Left colon (tissue), 2 donors: ENCODE measurements around the gene HEPHL1. TPM values are rescaled to one million over a fixed set of nuclear protein-coding genes. Genes with fewer than 3 reads are reported as not detected.

Experiments
- ATAC-seq: fragments of 200-7000 bp; cut with Tn5 transposase; one replicate; pipeline ENCODE4 v1.9.1; 2020; ENCODE audit warnings: mild to moderate bottlenecking, moderate library complexity
- DNase-seq, 2 donors: peaks; one replicate each; pipeline ENCODE4 v3.0.0-alpha.2; 2020
- intact Hi-C, 2 donors: fragments of 100-400 bp; cut with DNase I in 1 of 2; cut with micrococcal nuclease in 1 of 2; formaldehyde crosslinking; loops; one replicate each; pipeline versions ENCODE4 v1.11.2 to v1.14.0; 2022; cut with DNase I, micrococcal nuclease
- total RNA-seq, 2 donors: library from RNA; stranded (reverse); fragmentation: NEBNext Ultra II Directional; extraction: Animal tissue kit (Norgen Biotek cat#: 25700); gene quantifications; one replicate each; pipeline ENCODE4 v1.2.1, GENCODE V29; 2021
- donor health status: DM: no; HTN: no; CAD: no.
- donor health status: DM: yes; HTN: yes; CAD: no.

The HEPHL1 gene
- total RNA-seq, 2 donors from 2014 or later: not detected

DNA sequence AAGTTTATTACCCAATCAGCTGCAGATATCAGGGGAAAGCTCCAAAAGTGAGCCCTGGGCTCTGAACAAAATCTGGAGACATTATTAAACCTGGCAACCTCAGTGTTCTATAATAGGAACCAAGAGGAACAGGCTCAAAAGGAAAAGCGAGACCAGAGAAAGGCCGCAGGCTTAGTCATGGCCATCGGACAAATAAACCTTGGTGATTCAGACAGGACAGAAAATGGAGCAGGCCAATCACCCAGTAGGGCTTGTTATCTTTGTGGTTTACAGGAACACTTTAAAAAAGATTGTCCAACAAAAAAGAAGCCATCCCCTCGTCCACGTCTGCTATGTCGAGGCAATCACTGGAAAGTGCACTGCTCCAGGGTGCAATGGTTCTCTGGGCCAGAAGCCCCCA lies 99.8 kb downstream of the HEPHL1 start:
- intact Hi-C loops: no loop called here
- ATAC-seq: no peak
- no peak for DNase-seq

DNA sequence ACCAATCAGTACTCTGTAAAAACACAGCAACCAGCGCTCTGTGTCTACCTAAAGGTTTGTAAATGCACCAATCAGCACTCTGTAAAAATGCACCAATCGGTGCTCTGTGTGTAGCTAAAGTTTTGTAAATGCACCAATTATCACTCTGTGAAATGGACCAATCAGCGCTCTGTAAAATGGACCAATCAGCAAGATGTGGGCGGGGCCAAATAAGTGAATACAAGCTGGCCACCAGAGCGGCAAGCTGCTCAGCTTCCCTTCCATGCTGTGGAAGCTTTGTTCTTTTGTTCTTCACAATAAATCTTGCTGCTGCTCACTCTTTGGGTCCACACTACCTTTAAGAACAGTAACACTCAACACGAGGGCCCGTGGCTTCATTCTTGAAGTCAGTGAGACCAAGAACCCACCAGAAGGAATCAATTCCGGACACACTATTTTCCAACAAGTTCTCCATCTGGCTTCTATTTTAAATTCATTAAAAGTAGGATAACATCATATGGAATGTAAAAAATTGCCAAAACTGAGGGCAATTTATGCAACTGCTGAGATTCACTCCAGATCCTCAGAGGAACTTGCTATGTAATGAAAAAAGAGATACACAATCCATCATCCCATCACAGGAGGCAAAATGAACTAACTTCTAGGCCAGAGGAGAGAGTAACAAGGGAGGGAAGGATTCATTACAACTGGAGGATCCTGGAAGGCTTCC lies 104.4 kb downstream of the HEPHL1 start:
- no peak for DNase-seq
- ATAC-seq: no peak
- intact Hi-C loops: no loop called here

DNA sequence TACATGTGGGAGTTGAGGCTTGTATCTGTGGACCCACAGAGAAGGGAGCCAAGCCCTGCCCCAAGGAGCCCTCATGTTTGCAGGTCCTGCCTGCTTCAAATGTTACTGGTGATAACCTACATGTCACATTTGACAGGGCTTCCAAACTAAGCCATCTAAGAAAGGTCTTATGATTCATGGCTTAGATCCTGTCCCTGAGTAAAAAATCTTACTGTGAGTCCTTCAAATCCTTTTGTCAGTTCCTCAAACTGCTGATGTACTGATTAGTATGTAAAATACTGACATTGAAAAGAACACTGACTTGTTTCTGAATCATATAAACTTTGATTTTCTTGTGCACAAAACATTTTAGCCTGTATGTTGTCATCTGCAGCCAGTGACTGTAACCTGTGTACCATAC lies 106.5 kb downstream of the HEPHL1 start:
- no peak for ATAC-seq
- DNase-seq: no peak
- intact Hi-C loops: no loop called here

- no peak for DNase-seq
- ATAC-seq: peak; percentile 27
- intact Hi-C loops: no loop called here
Observed at GRCh38 chr11:94128291-94128745, 107.2 kb downstream of the HEPHL1 start.

DNA sequence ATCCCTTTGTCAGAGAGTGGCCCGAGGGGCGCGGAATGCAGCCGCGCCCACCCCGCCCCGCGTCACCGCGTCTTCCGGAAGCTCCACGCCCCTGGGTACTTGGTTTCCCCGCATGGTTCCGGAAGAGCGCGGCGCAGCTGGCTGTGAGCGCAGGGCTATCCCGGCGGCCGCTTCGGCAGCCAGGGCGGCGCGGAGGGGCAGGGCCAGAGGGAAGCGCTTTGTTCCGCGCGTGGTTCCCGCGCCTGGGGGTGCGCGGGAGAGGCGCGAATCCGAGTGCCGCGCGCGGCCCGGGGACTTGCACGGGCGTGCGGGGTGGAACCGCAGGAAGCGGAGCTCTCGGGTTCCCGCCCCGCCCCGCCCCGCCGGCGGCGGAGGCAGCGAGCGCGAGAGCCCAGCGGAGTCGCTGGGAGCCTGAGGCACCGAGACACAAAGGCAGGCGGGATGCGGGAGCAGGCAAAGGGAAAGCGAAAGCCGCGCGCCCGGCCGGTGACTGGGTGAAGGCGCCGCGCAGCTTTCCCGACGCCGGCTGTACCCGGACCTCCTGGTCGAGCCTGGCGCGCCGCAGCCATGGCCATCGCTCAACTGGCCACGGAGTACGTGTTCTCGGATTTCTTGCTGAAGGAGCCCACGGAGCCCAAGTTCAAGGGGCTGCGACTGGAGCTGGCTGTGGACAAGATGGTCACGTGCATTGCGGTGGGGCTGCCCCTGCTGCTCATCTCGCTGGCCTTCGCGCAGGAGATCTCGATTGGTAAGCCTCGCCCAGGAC lies 107.8 kb downstream of the HEPHL1 start, which contains the start of gene PANX1:
Gene PANX1, plus strand, starts transcription at position 96 of the 766 bp plus-strand sequence. Its CDS starts 472 bp downstream, at position 568.
- intact Hi-C loops: no loop called here
- DNase-seq (peak; percentile 85 to 90), ATAC-seq (peak; percentile 82)

- ATAC-seq: peak; percentile 88
- DNase-seq: peak in 1 of 2 donors; percentile 94
- intact Hi-C loops: no loop called here
Observed at GRCh38 chr11:94129512-94130297, 108.6 kb downstream of the HEPHL1 start.

DNA sequence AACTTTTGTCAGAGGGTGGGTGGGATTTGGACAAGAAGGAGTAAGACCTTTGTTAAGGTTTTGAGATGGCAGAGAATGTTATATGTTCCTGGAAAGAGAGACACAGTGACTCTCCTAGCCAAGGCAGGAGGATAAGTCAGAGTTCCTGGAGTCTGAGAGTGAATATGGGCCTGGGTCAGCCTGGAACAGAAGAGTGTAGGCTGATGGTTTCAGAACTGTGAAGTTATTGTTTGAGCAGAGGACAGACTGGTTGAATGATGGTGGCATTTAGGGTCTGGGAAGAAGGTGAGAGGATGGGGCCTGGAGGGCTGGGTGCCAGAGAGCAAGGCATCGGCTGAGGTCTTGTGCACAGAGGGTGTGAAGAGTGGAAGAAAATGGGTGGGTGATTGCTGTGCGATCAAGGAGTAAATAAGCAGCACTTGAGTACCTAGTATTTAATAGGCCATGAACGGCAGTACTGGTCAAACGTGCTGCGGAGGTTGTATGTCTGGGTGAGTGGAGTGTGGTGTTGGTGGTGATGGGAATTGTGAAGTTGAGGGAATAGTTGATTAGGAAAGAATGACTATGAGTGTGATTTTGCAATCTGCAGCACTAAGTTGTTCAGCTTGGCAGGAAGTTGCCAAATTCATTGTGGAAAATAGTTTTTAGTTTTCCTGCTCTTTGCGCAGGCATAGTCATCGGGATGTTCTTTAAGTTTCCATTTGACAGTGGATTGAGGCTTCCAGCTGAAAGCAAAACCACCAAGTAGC lies 109.3 kb downstream of the HEPHL1 start:
- no peak for DNase-seq
- intact Hi-C loops: no loop called here
- ATAC-seq: no peak

DNA sequence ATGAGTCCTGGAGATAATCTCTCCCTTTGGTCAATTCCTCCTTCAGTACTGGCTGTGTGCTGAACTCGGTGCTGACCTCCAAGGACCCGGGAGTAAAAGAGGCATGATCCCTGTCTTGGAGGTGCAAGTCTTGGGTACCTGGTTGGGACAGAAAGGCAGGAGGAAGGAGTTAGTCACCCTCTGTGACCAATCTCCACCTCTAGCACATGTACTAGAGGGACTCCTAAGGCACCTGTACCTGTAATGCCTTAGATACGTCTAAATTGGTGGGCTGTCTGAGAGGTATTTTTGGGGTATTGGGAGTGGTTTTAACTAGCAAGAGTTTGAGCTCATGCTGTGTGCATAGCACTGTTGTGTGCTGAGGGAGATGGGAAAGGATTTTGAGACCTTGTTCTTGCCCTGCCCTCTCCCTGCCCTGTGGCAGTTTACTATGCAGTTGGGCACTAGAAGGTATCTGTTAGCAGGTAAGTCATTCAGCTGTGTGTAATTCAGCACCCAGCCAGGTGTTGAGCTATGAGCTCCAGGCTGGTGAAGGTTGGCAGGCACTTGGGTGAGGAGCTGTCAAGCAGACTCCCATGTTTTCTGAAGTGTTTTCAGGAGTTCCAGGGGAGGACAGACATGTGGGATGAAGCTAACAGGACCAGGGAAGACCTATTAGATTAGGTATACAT lies 110.0 kb downstream of the HEPHL1 start:
- DNase-seq (no peak), ATAC-seq (no peak)
- intact Hi-C loops: no loop called here

- intact Hi-C loops: no loop called here
- no peak for ATAC-seq
- DNase-seq: no peak
Observed at GRCh38 chr11:94131718-94132115, 110.6 kb downstream of the HEPHL1 start.

DNA sequence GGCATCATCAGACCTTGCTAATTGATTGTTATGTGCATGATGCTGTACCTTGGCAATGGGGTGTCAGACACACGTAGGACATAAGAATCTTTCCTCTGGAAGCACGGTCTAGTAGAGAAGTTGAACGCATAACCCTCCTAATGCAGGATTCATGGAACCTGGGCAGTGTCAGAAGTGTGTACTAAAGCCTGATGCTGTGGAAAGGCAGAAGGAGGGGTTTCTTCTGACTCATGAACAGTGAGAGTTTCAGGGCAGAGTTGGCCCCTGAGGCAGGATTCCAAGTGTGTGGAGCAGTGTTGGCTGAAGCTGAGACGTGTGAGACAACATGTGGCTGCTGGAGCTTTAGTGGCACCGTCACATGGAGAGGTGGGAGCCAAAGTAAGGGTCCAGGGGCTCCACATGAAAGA lies 111.0 kb downstream of the HEPHL1 start:
- ATAC-seq (no peak), DNase-seq (no peak)
- intact Hi-C loops: no loop called here

GRCh38 chr11:94132823-94133408 lies 111.8 kb downstream of the HEPHL1 start:
- intact Hi-C loops: no loop called here
- no peak for ATAC-seq

GRCh38 chr11:94133752-94134151 lies 112.6 kb downstream of the HEPHL1 start:
- DNase-seq (no peak), ATAC-seq (no peak)
- intact Hi-C loops: no loop called here

More at GRCh38 chr11:94132823-94133408, 111.8 kb downstream of the HEPHL1 start:
- DNase-seq: no peak

DNA sequence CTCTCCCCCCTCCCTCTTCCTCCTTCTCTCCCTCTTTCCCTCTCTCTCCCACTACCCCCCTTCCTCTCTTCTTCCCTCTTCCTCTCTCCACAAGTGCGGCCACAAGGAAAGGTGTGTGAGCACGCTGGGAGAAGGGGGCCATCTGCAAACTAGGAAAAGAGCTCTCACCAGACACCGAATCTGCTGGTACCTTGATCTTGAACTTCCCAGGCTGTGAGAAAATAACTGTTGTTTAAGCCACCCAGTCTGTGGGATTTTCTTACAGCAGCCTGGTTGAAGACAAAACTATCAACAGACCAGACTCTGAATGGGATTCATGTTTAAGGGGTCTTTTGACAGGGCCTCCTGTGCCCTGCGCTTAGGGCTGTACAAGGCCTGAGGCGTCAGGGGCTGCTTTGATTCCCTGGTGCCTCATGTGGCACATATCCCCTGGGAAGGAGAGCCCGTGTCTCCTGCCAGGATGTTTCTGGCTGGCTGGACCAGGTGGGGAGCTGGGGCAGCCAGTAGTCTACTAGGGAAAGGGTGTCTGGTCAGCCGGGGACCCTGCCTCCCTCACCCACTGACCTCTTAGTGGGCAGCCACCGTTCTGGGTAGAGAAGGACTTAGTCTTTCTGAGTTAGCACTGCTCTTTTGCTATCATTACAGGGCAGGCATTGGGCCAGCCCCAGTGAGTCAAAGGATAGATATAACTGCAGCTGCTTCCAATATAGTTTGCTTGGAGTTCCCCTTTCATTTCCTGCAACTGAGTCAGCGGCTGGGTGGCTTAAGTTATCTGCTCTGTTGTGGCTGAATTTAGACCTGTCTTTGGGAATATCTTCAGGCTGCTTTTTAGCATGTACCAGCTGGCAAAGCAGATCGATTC lies 113.7 kb downstream of the HEPHL1 start:
- peak; percentile 38 to 45 for DNase-seq
- intact Hi-C loops: no loop called here
- no peak for ATAC-seq

DNA sequence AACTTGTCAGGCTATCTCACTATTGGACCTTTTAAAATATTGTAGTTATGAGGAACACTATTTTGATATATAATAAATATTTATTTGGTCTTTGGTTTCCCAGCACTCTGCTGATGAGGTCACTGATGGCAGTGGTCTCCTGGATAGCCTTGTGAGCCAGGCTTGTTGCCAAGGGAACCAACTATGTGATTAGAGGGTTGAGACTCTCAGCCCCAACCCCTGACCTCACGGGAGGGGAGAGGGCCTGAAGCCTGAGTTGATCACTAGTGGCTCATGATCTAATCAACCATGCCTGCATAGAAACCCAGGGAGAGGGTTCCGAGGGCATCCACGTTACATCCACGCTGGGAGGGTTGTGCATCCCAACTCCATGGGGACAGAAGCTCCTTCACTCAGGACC lies 118.3 kb downstream of the HEPHL1 start:
- no peak for DNase-seq
- no peak for ATAC-seq
- intact Hi-C loops: no loop called here

DNA sequence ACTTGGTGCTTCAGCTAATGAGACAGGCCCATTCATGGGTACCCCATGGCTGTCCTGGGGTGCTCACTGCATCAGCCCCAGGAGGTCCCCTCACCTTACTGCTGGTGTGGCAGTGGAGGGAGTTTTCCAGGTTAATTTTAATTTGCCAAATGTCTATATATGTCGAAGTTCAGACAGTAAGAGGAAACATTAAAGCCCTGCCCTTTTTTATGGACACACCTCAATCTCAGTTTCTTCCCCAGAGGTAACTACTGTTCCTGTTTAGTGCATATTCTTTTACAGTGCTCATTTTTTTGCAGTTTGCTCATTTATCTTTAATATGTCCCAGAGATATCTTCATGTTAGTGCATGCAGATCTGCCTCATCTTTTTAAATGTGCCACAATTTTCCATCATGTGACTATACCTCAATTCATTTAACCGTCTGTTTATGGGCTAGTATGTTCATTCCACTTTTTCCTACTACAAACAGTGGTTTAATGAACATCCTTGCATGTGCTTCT lies 119.1 kb downstream of the HEPHL1 start:
- ATAC-seq: peak; percentile 92

GRCh38 chr11:94141511-94142307 lies 120.6 kb downstream of the HEPHL1 start:
- no peak for ATAC-seq
- intact Hi-C loops: no loop called here
- no peak for DNase-seq

More for the DNA sequence above, 119.1 kb downstream of the HEPHL1 start:
- intact Hi-C loops: no loop called here
- DNase-seq: no peak
